Endothelial cell of umbilical vein (primary cell): ENCODE measurements around the gene GRK4. TPM values are rescaled to one million over a fixed set of nuclear protein-coding genes. Genes with fewer than 3 reads are reported as not detected.
A peak's percentile ranks its signal among the peaks of the same experiment; 100 is the strongest.

Experiments
- BruUV-seq: library from RNA; stranded (reverse); fragments of 400-500 nt; replicated peaks from 2 replicates; lab custom pipeline; 2021; lab: Mats Ljungman, UMichigan
- CTCF ChIA-PET: fragments of 300-600, 350-600 bp; sonication (Branson Sonifier 250); formaldehyde crosslinking; loops from one replicate; lab custom pipeline; 2021; ENCODE audit warnings: antibody characterized with exemption, inconsistent platforms; lab: Charles Lee
- POLR2A ChIA-PET: fragments of 300-600, 350-600 bp; sonication (Branson Sonifier 250); formaldehyde crosslinking; loops from one replicate; lab custom pipeline; 2021; ENCODE audit warnings: antibody characterized with exemption, inconsistent platforms; lab: Charles Lee
- DNase-seq: peaks from one replicate; pipeline ENCODE4 v3.0.0-alpha.2; 2011; ENCODE audit warnings: low read depth, low spot score
- FAIRE-seq: peaks from 2 replicates; lab custom pipeline; 2011; peaks lifted over from hg19 to GRCh38; lab: Jason Lieb, UNC
- H2AFZ ChIP-seq: 2 replicates; pipeline ENCODE4 v1.6.0; 2012; ENCODE audit warnings: low read depth, low read length, control low read depth, inconsistent platforms
- H3K27ac ChIP-seq: 2 replicates; pipeline ENCODE4 v1.5.1; 2011; ENCODE audit warnings: low read depth, mild to moderate bottlenecking, control low read depth, low read length, moderate library complexity; ENCODE audit not compliant: insufficient read depth
- H3K27me3 ChIP-seq, 2 experiments: 2 replicates each; pipeline versions ENCODE4 v1.6.0 to v1.6.1; 2011; ENCODE audit warnings: low read length in 2 of 2, mixed read lengths in 1 of 2; ENCODE audit not compliant: control insufficient read depth in 2 of 2, insufficient read depth in 2 of 2
- H3K36me3 ChIP-seq, 2 experiments: 2 replicates in 1 of 2; 3 replicates in 1 of 2; pipeline ENCODE4 v1.5.1; 2011; ENCODE audit warnings: low read length in 2 of 2, mild to moderate bottlenecking in 1 of 2, moderate library complexity in 1 of 2; ENCODE audit not compliant: control insufficient read depth in 2 of 2, insufficient read depth in 2 of 2; ENCODE audit errors: extremely low read depth in 1 of 2
- H3K4me1 ChIP-seq: 3 replicates; pipeline ENCODE4 v1.5.1; 2011; ENCODE audit warnings: mild to moderate bottlenecking, low read length; ENCODE audit not compliant: control insufficient read depth, insufficient read depth; ENCODE audit errors: extremely low read depth
- H3K4me2 ChIP-seq: 2 replicates; pipeline ENCODE4 v1.6.1; 2011; ENCODE audit warnings: low read length, control low read depth, mixed read lengths; ENCODE audit not compliant: insufficient read depth
- H3K4me3 ChIP-seq, 3 experiments: fragments of 200-600 bp in 1 of 3; sonication (generic), shearing (Covaris generic) in 1 of 3; replicated peaks in 1 of 3; 2 replicates each; pipeline ENCODE4 v1.5.1; 2011 to 2016; ENCODE audit warnings: control low read depth in 3 of 3, low read length in 3 of 3, mild to moderate bottlenecking in 2 of 3, inconsistent platforms in 1 of 3, low read depth in 1 of 3, moderate library complexity in 1 of 3; ENCODE audit not compliant: insufficient read depth in 1 of 3
- H3K79me2 ChIP-seq: 2 replicates; pipeline ENCODE4 v1.6.0; 2012; ENCODE audit warnings: low read length, inconsistent platforms; ENCODE audit not compliant: control insufficient read depth, insufficient read depth
- H3K9ac ChIP-seq: replicated peaks from 2 replicates; pipeline ENCODE3; 2011; ENCODE audit warnings: low read length, control low read depth; ENCODE audit not compliant: insufficient read depth; ENCODE audit errors: extremely low read depth
- H3K9me1 ChIP-seq: replicated peaks from 3 replicates; pipeline ENCODE4 v1.6.0; 2011; ENCODE audit warnings: mild to moderate bottlenecking, low read length; ENCODE audit not compliant: control insufficient read depth, insufficient read depth; ENCODE audit errors: extremely low read depth
- H3K9me3 ChIP-seq: replicated peaks from 2 replicates; pipeline ENCODE4 v1.5.1; 2012; ENCODE audit warnings: low read length, inconsistent platforms; ENCODE audit not compliant: control insufficient read depth, insufficient read depth
- H4K20me1 ChIP-seq: replicated peaks from 2 replicates; pipeline ENCODE3; 2011; ENCODE audit warnings: mild to moderate bottlenecking, low read length; ENCODE audit not compliant: control insufficient read depth, insufficient read depth; ENCODE audit errors: extremely low read depth
- CTCF ChIP-seq, 2 donors: IDR thresholded peaks; 1 replicate in 1 of 2; 2 replicates in 1 of 2; pipeline ENCODE4 v1.5.1; 2011; ENCODE audit warnings: low read length in 2 of 2, mild to moderate bottlenecking in 2 of 2, moderate library complexity in 2 of 2, control low read depth in 1 of 2, inconsistent platforms in 1 of 2, low read depth in 1 of 2; ENCODE audit not compliant: insufficient read depth in 1 of 2; ENCODE audit errors: extremely low read depth in 1 of 2
- MYC ChIP-seq: IDR thresholded peaks from one replicate; pipeline ENCODE4 v1.6.1; 2011; ENCODE audit warnings: mild to moderate bottlenecking, low read depth, low read length
- POLR2AphosphoS5 ChIP-seq: IDR thresholded peaks from 2 replicates; pipeline ENCODE4 v1.6.1; 2012; ENCODE audit warnings: low read depth, mild to moderate bottlenecking, control low read depth, low read length, moderate library complexity; ENCODE audit not compliant: insufficient read depth
- dilution Hi-C: fragments of 300-500 bp; cut with MboI; formaldehyde crosslinking; loops from one replicate; pipeline ENCODE4 v1.15.0; 2019; ENCODE audit warnings: low sequenced_read_pairs; ENCODE audit not compliant: extremely low pct_ligation_motif_present
- intact Hi-C: fragments of 100-400 bp; cut with micrococcal nuclease; formaldehyde crosslinking; loops from one replicate; pipeline ENCODE4 v1.10.0; 2022
- polyA plus RNA-seq, 4 experiments: library from polyadenylated mRNA; depleted of rRNA in 3 of 4; stranded (reverse) in 3 of 4; unstranded in 1 of 4; fragments of >200 nt; gene quantifications; 2 replicates each; pipeline versions ENCODE4 v1.2.1 to v1.2.3, GENCODE V29; 2011 to 2012; ENCODE audit warnings: missing spikeins in 1 of 4
- total RNA-seq: library from RNA; stranded (reverse); gene quantifications from 2 replicates; pipeline ENCODE4 v1.2.3, GENCODE V29; 2021

Gene GRK4
- total and polyA plus RNA-seq, 2 donors (not counting 3 experiments of a cell fraction or from before 2014, with no cell fraction given): 3.1 to 6.3 TPM

GRCh38 chr4:2948895-2949781 lies 14.2 kb upstream of the GRK4 start:
- ChIA-PET POLR2A (interaction anchor here (1.6 kb wide), 1 partner anchor 15 kb away, joined by 4 read pairs; the partner anchor contains the start of gene GRK4), CTCF (interaction anchor here (1.0 to 3.0 kb wide), 6 partner anchors 10 to 185 kb away, joined by 3 to 21 read pairs (median 4); partner anchors contain the start of genes GRK4 and NOP14)
- DNase-seq (peak; percentile 19), FAIRE-seq (peak; percentile 50)
- no peak overlapping the region for H3K9ac ChIP-seq
- H3K79me2 ChIP-seq: peaks cover 2% of the 10 kb centered on the region
- H3K9me1 ChIP-seq: no peaks in the 10 kb centered on the region
- no peaks in the 10 kb centered on the region for H3K9me3 ChIP-seq
- no peak overlapping the region for H3K4me2 ChIP-seq
- intact Hi-C loops (no loop called here), dilution Hi-C loops (no loop called here)
- no peaks in the 10 kb centered on the region for H4K20me1 ChIP-seq
- H3K36me3 ChIP-seq: peaks cover 30 to 60% of the 10 kb centered on the region in 2 experiments
- TF ChIP-seq POLR2AphosphoS5 (peak; percentile 14), MYC (no peak), CTCF (IDR thresholded peaks at IDR 0.05; ENCODE audit: extremely low read depth in 1 of 2, insufficient read depth in 1 of 2, low read depth in 1 of 2, low read length in 2 of 2) (peak; percentile 31 to 65)
- H3K27me3 ChIP-seq: no peaks in the 10 kb centered on the region
- no peak overlapping the region for H2AFZ ChIP-seq
- no peak overlapping the region for H3K4me3 ChIP-seq
- no TSS peak for BruUV-seq
- no peaks in the 10 kb centered on the region for H3K4me1 ChIP-seq
- no peak overlapping the region for H3K27ac ChIP-seq
